ENCODE results near the gene CWH43.

DNA sequence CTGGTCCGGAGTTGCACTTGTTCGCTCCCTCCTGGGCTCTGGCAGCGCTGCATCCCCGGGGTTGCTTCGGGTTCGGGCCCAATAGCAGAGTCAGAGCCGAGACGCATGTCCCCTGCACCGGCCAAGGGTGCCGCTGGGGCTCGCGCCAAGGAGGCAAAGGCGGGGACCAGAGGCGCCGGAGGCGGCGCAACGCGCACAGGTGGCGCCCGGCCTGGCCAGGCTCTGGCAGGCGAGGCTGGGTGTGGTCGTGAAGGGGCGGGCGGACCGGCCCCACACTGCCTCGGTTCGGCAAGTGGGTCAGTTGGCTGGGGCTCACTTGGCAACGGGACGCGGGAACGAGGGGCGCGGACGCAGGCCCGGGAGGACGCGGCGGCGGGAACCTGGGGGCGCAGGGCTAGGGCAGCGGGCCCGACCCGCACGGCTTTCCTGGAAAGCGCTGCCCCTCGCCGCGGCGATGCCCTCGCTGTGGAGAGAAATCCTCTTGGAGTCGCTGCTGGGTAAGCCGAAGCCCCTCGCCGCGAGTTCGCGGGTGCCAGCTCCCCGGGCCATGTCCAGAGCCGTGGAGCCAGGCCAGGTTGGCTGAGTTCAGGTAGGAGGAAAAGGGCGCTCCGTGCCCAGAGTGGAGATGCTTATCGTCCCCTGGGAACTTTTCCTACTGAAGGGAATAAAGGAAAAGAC, at the start of gene CWH43:
- no peak for TF ChIP-seq POLR2A (IDR thresholded peaks at IDR 0.05)
- TF ChIP-seq, protein P1, sequence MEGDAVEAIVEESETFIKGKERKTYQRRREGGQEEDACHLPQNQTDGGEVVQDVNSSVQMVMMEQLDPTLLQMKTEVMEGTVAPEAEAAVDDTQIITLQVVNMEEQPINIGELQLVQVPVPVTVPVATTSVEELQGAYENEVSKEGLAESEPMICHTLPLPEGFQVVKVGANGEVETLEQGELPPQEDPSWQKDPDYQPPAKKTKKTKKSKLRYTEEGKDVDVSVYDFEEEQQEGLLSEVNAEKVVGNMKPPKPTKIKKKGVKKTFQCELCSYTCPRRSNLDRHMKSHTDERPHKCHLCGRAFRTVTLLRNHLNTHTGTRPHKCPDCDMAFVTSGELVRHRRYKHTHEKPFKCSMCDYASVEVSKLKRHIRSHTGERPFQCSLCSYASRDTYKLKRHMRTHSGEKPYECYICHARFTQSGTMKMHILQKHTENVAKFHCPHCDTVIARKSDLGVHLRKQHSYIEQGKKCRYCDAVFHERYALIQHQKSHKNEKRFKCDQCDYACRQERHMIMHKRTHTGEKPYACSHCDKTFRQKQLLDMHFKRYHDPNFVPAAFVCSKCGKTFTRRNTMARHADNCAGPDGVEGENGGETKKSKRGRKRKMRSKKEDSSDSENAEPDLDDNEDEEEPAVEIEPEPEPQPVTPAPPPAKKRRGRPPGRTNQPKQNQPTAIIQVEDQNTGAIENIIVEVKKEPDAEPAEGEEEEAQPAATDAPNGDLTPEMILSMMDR (IDR thresholded peaks at IDR 0.05), result no peak

Data from uterus (tissue), 2 donors.